Brain microvascular endothelial cell (primary cell): ENCODE data around the gene COLGALT1.

Experiments used
- DNase-seq: peaks from one replicate; pipeline ENCODE4 v3.0.0-alpha.2; 2020
- H3K27ac ChIP-seq: fragments of 250-450 bp; sonication (Bioruptor Pico); 2 replicates; pipeline ENCODE4 v1.5.1; 2020; ENCODE audit warnings: mild to moderate bottlenecking, moderate library complexity
- H3K27me3 ChIP-seq: fragments of 250-450 bp; sonication (Bioruptor Pico); replicated peaks from 2 replicates; pipeline ENCODE4 v1.5.1; 2020; ENCODE audit warnings: mild to moderate bottlenecking
- H3K36me3 ChIP-seq: fragments of 250-450 bp; sonication (Bioruptor Pico); replicated peaks from 2 replicates; pipeline ENCODE4 v1.5.1; 2020; ENCODE audit warnings: mild to moderate bottlenecking
- H3K4me3 ChIP-seq: 2 replicates; pipeline ENCODE4 v1.5.1; 2011; ENCODE audit warnings: low read depth, mild to moderate bottlenecking, control low read depth, low read length, moderate library complexity
- in situ Hi-C: cut with HindIII; loops from 2 replicates; pipeline ENCODE4 v1.10.0; 2017; ENCODE audit warnings: low sequenced_read_pairs, low pct_ligation_motif_present
- TF ChIP-seq, protein P1 (sequence below): IDR thresholded peaks from 2 replicates; pipeline ENCODE4 v1.5.1; 2011; ENCODE audit warnings: low read depth, mild to moderate bottlenecking, moderate library complexity, low read length, control low read depth, inconsistent platforms; ENCODE audit errors: missing control alignments

Gene COLGALT1

DNA sequence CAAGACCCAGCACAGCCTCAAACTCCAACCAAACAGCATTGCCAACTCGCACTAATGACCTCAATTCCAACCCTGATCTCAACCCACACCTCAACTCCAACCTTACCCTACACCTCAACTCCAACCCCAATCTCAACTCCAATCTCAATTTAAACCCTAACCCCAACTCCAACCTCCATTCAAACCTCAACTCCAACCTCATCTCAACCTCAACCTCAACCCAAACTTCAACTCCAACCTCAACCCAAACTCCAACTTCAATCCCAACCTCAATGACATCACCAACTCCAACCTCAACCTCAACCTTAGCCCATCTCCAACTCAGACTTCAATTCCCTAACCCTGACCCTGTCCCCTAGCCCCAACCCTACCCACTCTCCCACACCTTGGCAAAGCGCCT lies 74.3 kb downstream of the COLGALT1 start:
- Histone ChIP-seq H3K36me3 (no peaks in the 10 kb centered on the region), H3K4me3 (no peak overlapping the region), H3K27me3 (no peaks in the 10 kb centered on the region), H3K27ac (no peak overlapping the region)
- TF ChIP-seq, protein P1, sequence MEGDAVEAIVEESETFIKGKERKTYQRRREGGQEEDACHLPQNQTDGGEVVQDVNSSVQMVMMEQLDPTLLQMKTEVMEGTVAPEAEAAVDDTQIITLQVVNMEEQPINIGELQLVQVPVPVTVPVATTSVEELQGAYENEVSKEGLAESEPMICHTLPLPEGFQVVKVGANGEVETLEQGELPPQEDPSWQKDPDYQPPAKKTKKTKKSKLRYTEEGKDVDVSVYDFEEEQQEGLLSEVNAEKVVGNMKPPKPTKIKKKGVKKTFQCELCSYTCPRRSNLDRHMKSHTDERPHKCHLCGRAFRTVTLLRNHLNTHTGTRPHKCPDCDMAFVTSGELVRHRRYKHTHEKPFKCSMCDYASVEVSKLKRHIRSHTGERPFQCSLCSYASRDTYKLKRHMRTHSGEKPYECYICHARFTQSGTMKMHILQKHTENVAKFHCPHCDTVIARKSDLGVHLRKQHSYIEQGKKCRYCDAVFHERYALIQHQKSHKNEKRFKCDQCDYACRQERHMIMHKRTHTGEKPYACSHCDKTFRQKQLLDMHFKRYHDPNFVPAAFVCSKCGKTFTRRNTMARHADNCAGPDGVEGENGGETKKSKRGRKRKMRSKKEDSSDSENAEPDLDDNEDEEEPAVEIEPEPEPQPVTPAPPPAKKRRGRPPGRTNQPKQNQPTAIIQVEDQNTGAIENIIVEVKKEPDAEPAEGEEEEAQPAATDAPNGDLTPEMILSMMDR: no peak
- in situ Hi-C loops: no loop called here
- DNase-seq: no peak

DNA sequence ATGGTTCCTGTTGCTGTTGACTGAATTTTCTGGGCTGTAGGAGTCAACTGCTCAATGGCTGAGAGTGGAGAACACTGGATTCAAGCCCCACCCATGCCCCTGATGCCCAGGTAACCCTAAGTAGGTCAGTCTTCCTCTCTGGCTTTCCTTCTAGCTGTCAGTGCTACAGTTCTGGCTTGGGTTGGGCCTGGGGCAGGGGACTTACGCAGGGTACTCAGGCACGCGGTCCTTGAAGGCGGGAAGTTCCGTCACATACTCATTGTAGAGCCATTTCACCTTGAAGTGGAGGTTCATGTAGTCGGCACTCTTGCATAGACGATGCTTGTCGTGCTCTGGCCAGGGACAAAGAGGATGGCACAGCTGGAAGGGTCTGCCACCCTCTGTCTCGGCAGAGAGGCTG lies 77.1 kb downstream of the COLGALT1 start:
- no peak overlapping the region for H3K4me3 ChIP-seq
- no peak overlapping the region for H3K27ac ChIP-seq
- no peaks in the 10 kb centered on the region for H3K27me3 ChIP-seq
- TF ChIP-seq, protein P1: no peak
- H3K36me3 ChIP-seq: no peaks in the 10 kb centered on the region
- in situ Hi-C loops: no loop called here
- DNase-seq: no peak
